Activated naive CD4-positive, alpha-beta T cell (primary cell): ENCODE measurements around the gene CDC73.

ENCODE experiments used
- DNase-seq, 4 experiments: peaks; one replicate each; lab custom pipeline; 2025; lab: John Stamatoyannopoulos, UW

The CDC73 gene

GRCh38 chr1:193121616-193122593, at the start of gene CDC73:
Gene CDC73 (plus strand): TSS chr1:193122031. CDS start chr1:193122201, 170 bp downstream.
- DNase-seq = peak; percentile 99

- DNase-seq = no peak
These were observed 43.8 kb upstream of the CDC73 start for GRCh38 chr1:193077991-193078390.

GRCh38 chr1:193079187-193079586, 42.6 kb upstream of the CDC73 start:
- no peak for DNase-seq

GRCh38 chr1:193083365-193084088, 38.3 kb upstream of the CDC73 start:
- DNase-seq = no peak

- no peak for DNase-seq
These were observed 36.6 kb upstream of the CDC73 start for GRCh38 chr1:193085263-193085662.

- no peak for DNase-seq
These were observed 35.5 kb upstream of the CDC73 start for GRCh38 chr1:193086342-193086741.

GRCh38 chr1:193087893-193088292, 33.9 kb upstream of the CDC73 start:
- no peak for DNase-seq

- DNase-seq = no peak
These were observed 31.0 kb upstream of the CDC73 start for GRCh38 chr1:193090865-193091264.

GRCh38 chr1:193094112-193094511, 27.7 kb upstream of the CDC73 start:
- DNase-seq = no peak

GRCh38 chr1:193102662-193103061, 19.2 kb upstream of the CDC73 start:
- DNase-seq = no peak

GRCh38 chr1:193103759-193104501, 17.9 kb upstream of the CDC73 start:
- no peak for DNase-seq

GRCh38 chr1:193104502-193104906, 17.3 kb upstream of the CDC73 start:
- no peak for DNase-seq

GRCh38 chr1:193104907-193105820, 16.7 kb upstream of the CDC73 start, which contains the start of gene GLRX2:
Gene GLRX2 (minus strand): TSS chr1:193105414. CDS start chr1:193105382, 32 bp downstream.
- peak; percentile 11 to 47 (median 35) for DNase-seq

- no peak for DNase-seq
These were observed 16.0 kb upstream of the CDC73 start for GRCh38 chr1:193105821-193106177.

- no peak for DNase-seq
These were observed 13.4 kb upstream of the CDC73 start for GRCh38 chr1:193108471-193108870.

- no peak for DNase-seq
These were observed 12.2 kb upstream of the CDC73 start for GRCh38 chr1:193109619-193110018.

GRCh38 chr1:193110246-193110645, 11.6 kb upstream of the CDC73 start:
- DNase-seq = no peak

- DNase-seq = no peak
These were observed 11.0 kb upstream of the CDC73 start for GRCh38 chr1:193110864-193111263.

GRCh38 chr1:193111641-193112090, 10.2 kb upstream of the CDC73 start:
- no peak for DNase-seq

GRCh38 chr1:193113258-193113991, 8.4 kb upstream of the CDC73 start:
- DNase-seq = no peak
